KMS-11 (cell line): ENCODE data around the gene PSME2.

ENCODE experiments used
- H2AFZ ChIP-seq: fragments of 200-600 bp; sonication (generic); 2 replicates; pipeline ENCODE4 v1.6.1; 2016; ENCODE audit warnings: antibody characterized with exemption, mixed run types, low read depth
- H3K27ac ChIP-seq: fragments of 200-600 bp; sonication (generic); 2 replicates; pipeline ENCODE4 v1.6.1; 2016; ENCODE audit warnings: mild to moderate bottlenecking, mixed run types
- H3K27me3 ChIP-seq: fragments of 200-600 bp; sonication (generic); 2 replicates; pipeline ENCODE4 v1.6.1; 2017; ENCODE audit warnings: mild to moderate bottlenecking, low read depth, mixed run types, moderate library complexity; ENCODE audit not compliant: insufficient read depth
- H3K36me3 ChIP-seq: fragments of 200-600 bp; sonication (generic); 2 replicates; pipeline ENCODE4 v1.6.1; 2017; ENCODE audit warnings: mild to moderate bottlenecking, mixed run types; ENCODE audit not compliant: insufficient read depth
- H3K4me1 ChIP-seq: fragments of 200-600 bp; sonication (generic); 2 replicates; pipeline ENCODE4 v1.6.1; 2016; ENCODE audit warnings: mild to moderate bottlenecking, low read depth, mixed run types; ENCODE audit not compliant: poor library complexity, severe bottlenecking
- H3K4me2 ChIP-seq: fragments of 200-600 bp; sonication (generic); 2 replicates; pipeline ENCODE4 v1.7.0; 2016; ENCODE audit warnings: mild to moderate bottlenecking, mixed run types
- H3K4me3 ChIP-seq: fragments of 200-600 bp; sonication (generic); IDR thresholded peaks from 2 replicates; pipeline ENCODE4 v1.6.1; 2017; ENCODE audit warnings: low read depth, low read length, mixed read lengths; ENCODE audit not compliant: insufficient read depth
- H3K79me2 ChIP-seq: fragments of 200-600 bp; sonication (generic); 2 replicates; pipeline ENCODE4 v1.6.1; 2016; ENCODE audit warnings: low read depth, mixed run types; ENCODE audit not compliant: insufficient read depth
- H3K9ac ChIP-seq: fragments of 200-600 bp; sonication (generic); 2 replicates; pipeline ENCODE4 v1.6.1; 2016; ENCODE audit warnings: mild to moderate bottlenecking, mixed run types
- H4K20me1 ChIP-seq: fragments of 200-600 bp; sonication (generic); 2 replicates; pipeline ENCODE4 v1.6.1; 2016; ENCODE audit warnings: mild to moderate bottlenecking, mixed run types; ENCODE audit not compliant: insufficient read depth
- CTCF ChIP-seq: fragments of 200-600 bp; sonication (generic); conservative IDR thresholded peaks from 2 replicates; pipeline ENCODE4 v1.6.1; 2017; ENCODE audit warnings: low read depth, mild to moderate bottlenecking, antibody characterized with exemption, low read length, moderate library complexity, mixed read lengths

PSME2 gene

GRCh38 chr14:24102357-24103048 lies 43.9 kb downstream of the PSME2 start:
- Histone ChIP-seq H3K27ac (no peak overlapping the region), H3K4me2 (no peak overlapping the region), H3K36me3 (no peaks in the 10 kb centered on the region), H3K27me3 (no peaks in the 10 kb centered on the region), H3K9ac (no peak overlapping the region), H3K79me2 (no peaks in the 10 kb centered on the region), H3K4me1 (no peaks in the 10 kb centered on the region), H3K4me3 (no peak overlapping the region), H4K20me1 (no peaks in the 10 kb centered on the region), H2AFZ (no peak overlapping the region)
- no peak for TF ChIP-seq CTCF

- no peak overlapping the region for H3K4me2 ChIP-seq
- no peak overlapping the region for H3K4me3 ChIP-seq
- no peaks in the 10 kb centered on the region for H3K79me2 ChIP-seq
- no peak overlapping the region for H3K9ac ChIP-seq
- H3K27ac ChIP-seq = no peak overlapping the region
- no peaks in the 10 kb centered on the region for H3K27me3 ChIP-seq
- H2AFZ ChIP-seq = no peak overlapping the region
- no peaks in the 10 kb centered on the region for H3K4me1 ChIP-seq
- H3K36me3 ChIP-seq = no peaks in the 10 kb centered on the region
- TF ChIP-seq CTCF = no peak
- no peaks in the 10 kb centered on the region for H4K20me1 ChIP-seq
These were observed 45.4 kb downstream of the PSME2 start for GRCh38 chr14:24100982-24101494.

DNA sequence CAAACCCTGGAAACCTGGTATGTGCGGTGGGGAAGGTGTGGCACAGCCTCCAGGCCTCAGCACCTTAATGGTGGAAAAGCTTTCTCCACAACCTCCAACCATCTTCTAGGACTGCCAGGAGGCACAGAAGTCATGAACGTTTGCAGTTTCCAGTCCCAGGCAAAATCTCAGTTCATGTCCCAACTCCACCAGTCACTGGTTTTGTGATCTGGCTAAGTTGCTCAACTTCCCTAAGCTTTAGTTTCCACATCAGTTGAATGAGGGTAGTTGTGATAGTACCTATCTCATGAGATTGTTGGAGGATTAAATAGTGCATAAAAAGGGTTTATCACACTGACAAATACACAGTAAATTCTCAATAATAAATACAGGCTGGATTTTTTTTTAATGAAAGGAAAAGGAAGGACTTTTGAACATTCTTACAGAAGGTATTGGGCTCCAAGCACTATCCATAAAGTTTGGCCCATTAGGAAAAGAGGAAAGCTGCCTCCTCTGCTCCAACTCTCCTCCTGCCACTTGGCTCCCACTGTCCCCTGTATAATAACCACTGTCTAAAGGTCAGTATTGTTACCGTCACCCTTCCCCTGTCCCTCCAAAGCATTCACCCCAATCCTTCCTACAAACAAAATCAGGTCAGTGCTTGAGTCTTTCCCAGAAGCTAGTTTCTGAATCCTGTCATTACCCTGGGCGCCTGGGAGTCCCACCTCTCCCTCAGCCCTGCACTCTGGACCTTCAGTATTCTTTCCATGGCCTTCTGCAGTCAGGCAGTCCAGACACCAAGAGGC lies 46.0 kb downstream of the PSME2 start:
- TF ChIP-seq CTCF = no peak
- peaks cover 3% of the 10 kb centered on the region for H3K4me1 ChIP-seq
- H3K36me3 ChIP-seq = no peaks in the 10 kb centered on the region
- H3K27ac ChIP-seq = no peak overlapping the region
- H3K4me3 ChIP-seq = no peak overlapping the region
- no peak overlapping the region for H3K4me2 ChIP-seq
- H3K27me3 ChIP-seq = no peaks in the 10 kb centered on the region
- H3K9ac ChIP-seq = no peak overlapping the region
- H3K79me2 ChIP-seq = no peaks in the 10 kb centered on the region
- no peaks in the 10 kb centered on the region for H4K20me1 ChIP-seq
- no peak overlapping the region for H2AFZ ChIP-seq

- no peak overlapping the region for H3K9ac ChIP-seq
- H3K4me1 ChIP-seq = peaks cover 3% of the 10 kb centered on the region
- no peaks in the 10 kb centered on the region for H3K36me3 ChIP-seq
- no peak for TF ChIP-seq CTCF
- no peak overlapping the region for H3K4me3 ChIP-seq
- H4K20me1 ChIP-seq = no peaks in the 10 kb centered on the region
- no peak overlapping the region for H3K4me2 ChIP-seq
- H3K79me2 ChIP-seq = peaks cover 8% of the 10 kb centered on the region; the same call in 1 of the 2 replicates
- H2AFZ ChIP-seq = no peak overlapping the region
- no peak overlapping the region for H3K27ac ChIP-seq
- no peaks in the 10 kb centered on the region for H3K27me3 ChIP-seq
These were observed 47.2 kb downstream of the PSME2 start for GRCh38 chr14:24098927-24099813.
